ENCODE data around the gene CADM2.

Gene CADM2

DNA sequence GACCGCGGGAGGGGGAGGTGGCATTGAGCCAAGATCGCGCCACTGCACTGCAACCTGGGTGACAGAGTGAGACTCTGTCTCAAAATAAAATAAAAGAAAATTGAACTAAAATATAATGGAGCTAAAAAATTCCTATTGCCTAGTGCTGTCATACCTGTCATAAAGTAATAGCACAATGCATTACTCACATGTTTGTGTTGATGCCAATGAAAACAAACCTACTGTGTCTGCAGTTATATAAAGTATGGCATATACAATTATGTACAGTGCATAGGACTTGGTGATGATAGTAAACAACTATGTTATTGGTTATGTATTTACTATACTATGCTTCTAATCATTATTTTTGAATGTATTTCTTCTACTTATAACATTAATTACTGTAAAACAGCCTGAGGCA lies 411.6 kb downstream of the CADM2 start:
- DNase-seq, result no peak
- in situ Hi-C loops (cut with HindIII; ENCODE audit: low pct_ligation_motif_present, low pct_unique_long_range_greater_than_20kb, low sequenced_read_pairs), result no loop called here

DNA sequence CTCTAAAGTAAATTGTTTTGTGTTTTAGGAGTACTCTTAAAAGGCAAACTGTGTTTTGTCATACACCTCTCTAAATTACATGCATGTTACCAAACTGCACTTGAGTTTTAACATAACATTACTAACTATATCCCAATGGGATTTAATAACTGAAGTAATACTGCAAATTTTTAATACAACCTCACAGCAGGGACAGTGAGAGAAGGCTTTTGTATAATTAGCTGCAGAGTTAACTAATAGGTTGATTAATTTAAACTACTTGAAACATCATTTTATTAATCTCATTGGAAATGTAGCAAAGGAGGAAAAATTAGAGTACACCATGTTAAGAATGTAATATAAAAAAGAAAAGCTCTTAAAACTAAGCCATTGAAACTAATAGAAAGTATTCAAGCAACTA lies 417.3 kb downstream of the CADM2 start:
- no peak for DNase-seq
- in situ Hi-C loops (cut with HindIII; ENCODE audit: low pct_ligation_motif_present, low pct_unique_long_range_greater_than_20kb, low sequenced_read_pairs), result no loop called here

DNA sequence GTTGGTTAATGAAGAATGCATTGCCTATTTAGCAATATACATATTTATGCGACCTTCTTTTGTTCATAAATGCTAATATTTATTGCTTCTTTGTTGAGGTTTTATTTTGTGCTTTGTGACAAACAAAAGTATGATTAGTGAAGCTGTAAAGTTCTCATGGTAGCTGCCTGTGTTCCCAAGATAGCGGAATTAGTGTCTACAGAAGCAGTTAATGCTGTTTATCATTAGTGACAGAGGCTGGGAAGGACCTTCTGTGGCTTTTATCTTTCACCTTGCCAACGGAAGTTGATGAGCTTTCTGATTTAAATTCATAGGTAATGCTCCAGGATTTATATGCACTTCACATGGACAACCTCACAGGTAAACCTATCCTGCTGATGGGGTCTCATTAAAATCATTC lies 418.3 kb downstream of the CADM2 start:
- in situ Hi-C loops (cut with HindIII; ENCODE audit: low pct_ligation_motif_present, low pct_unique_long_range_greater_than_20kb, low sequenced_read_pairs), result no loop called here
- no peak for DNase-seq

DNA sequence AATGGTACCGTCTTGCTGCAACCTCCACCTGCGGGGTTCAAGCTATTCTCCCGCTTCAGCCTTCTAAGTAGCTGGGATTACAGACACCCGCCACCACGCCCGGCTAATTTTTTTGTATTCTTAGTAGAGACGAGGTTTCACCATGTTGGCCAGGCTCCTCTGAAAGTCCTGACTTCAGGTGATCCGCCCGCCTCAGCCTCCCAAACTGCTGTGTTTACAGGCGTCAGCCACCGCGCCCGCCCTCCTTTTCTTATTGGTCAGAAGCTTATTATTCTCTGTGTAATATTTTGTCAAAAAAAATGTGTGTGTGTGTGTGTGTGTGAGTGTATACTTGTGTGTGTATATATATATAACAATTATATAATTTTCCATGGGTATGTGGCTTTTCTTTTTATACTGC lies 425.6 kb downstream of the CADM2 start:
- DNase-seq, result no peak
- in situ Hi-C loops (cut with HindIII; ENCODE audit: low pct_ligation_motif_present, low pct_unique_long_range_greater_than_20kb, low sequenced_read_pairs), result no loop called here

DNA sequence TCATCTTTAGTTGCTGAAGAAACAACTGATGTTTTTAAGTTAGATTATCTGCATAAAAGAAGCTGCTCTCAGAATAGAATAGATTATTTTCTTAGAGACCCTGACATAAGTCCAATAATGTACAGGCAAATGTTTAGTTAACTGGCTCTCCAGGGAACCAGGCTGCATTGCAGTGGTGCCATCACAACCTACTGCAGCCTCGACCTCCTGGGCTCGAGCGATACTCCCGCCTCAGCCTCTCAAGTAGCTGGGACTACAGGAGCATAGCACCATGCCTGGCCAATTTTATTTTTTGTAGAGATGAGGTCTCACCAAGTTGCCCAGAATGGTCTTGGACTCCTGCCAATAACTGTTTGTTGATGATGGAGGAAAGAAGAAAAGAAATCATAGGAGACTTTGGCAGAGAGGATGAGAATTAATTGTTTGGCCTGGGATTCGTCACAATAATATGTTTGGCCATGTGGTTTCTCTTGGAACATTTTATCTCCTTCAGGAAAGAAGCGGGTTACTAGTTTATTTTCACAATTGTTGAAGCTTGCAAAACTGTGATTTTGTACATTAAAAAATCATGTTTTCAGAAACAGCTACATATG lies 429.2 kb downstream of the CADM2 start:
- DNase-seq, result no peak
- in situ Hi-C loops (cut with HindIII; ENCODE audit: low pct_ligation_motif_present, low pct_unique_long_range_greater_than_20kb, low sequenced_read_pairs), result no loop called here

DNA sequence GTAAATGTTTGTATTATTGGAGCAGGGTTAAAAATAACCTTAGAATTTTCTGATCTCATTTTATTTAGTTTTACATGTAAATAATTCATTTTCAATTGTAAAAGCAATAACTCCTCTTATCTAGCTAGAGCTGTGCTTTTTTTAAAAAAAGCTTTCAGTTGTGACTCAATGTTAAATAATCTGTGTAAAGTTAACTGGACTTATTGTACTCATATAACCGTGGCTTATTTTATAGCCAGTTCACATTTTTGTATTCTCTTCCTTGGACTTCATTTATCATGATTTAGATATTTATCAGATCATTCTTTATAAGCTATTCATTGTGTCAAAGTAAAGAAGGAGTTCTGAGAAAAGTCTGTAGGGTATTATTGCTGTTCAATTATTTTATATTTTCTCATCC lies 435.6 kb downstream of the CADM2 start:
- DNase-seq, result no peak
- in situ Hi-C loops (cut with HindIII; ENCODE audit: low pct_ligation_motif_present, low pct_unique_long_range_greater_than_20kb, low sequenced_read_pairs), result no loop called here

DNA sequence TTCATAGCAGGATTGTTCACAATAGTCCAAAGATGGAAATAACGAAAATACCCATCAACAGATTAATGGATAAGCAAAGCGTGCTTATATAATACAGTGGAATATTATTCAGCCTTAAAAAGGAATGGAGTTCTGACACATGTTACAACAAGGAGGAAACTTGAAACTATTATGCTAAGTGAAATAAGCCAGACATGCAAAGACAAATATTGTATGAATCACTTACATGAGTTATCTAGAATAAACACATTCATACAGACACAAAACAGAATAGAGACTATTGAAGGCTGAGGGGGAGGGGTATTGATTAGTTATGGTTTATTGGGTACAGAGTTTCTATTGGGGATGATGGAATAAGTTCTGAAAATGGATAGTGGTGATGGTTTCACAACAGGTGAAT lies 438.6 kb downstream of the CADM2 start:
- DNase-seq, result no peak
- in situ Hi-C loops (cut with HindIII; ENCODE audit: low pct_ligation_motif_present, low pct_unique_long_range_greater_than_20kb, low sequenced_read_pairs), result no loop called here

DNA sequence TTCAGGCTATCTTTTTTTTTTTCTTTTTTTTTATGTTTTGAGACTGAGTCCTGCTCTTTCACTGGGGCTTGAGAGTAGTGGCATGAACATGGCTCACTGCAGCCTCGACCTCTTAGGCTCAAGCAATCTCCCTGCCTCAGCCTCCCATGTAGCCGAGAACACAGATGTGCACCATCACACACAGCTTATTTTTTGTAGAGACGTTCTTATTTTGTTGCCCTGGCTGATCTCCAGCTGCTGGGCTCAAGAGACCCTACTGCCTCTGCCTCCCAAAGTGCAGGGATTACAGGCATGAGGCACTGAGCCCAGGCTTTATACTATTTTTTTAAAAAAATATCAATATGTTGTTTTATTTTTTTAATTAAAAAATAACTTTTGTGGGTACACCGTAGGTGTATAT lies 467.3 kb downstream of the CADM2 start:
- in situ Hi-C loops (cut with HindIII; ENCODE audit: low pct_ligation_motif_present, low pct_unique_long_range_greater_than_20kb, low sequenced_read_pairs), result no loop called here
- no peak for DNase-seq

DNA sequence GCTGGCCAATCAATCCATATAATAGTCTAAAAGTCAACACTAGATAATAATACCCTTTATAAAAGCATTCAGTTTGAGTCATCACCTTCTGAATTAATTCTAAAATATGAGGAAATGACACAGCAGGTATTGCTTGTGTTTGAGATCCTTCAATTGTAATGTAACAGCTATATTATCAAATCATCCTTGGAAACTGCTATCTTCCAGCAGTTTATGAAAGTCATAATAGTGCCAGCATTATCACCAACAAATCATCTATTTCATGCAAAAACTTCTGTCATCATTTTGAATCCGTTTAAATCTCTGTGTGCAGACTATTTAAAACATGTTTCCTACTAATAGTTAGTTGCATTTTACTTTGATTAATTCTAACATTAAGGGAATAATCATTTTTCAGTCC lies 468.7 kb downstream of the CADM2 start:
- in situ Hi-C loops (cut with HindIII; ENCODE audit: low pct_ligation_motif_present, low pct_unique_long_range_greater_than_20kb, low sequenced_read_pairs), result no loop called here
- no peak for DNase-seq

DNA sequence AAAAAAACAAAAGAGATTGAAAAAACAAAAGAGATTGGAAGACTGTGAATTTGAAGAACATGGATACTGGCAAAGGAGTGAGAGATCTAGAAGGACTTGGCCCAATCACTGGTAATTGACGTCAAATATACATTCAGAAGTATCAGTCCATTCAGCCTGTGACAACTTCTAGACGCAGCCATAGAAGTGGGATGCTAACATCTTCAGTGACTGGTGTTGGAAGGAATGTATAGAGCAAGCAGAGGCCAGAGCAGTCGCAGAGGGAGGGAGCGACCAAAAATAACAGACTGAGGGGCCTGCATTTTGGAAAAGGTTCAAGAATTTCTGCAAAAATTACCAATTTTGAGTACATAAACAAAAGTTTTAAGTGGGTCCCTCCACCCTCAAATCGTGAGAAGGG lies 473.3 kb downstream of the CADM2 start:
- no peak for DNase-seq
- in situ Hi-C loops (cut with HindIII; ENCODE audit: low pct_ligation_motif_present, low pct_unique_long_range_greater_than_20kb, low sequenced_read_pairs), result no loop called here

DNA sequence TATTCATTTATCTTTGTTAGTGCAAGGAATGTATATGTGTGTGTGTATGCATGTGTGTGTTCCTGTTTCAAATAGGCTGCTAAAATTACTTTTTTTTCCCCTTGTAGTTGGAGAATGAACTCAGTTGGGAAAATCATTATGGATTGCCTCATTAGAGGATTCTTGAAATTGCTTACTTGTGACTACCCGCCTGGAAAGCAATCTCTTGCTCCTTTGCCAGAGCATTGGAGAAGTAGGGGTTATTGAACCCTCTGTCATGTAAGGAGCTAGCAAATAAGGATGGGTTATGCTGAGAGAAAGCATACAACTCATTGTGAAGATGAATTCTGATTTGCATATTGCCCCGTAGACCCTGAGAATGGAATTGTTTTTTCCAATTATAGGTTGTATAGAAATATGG lies 474.5 kb downstream of the CADM2 start:
- no peak for DNase-seq
- in situ Hi-C loops (cut with HindIII; ENCODE audit: low pct_ligation_motif_present, low pct_unique_long_range_greater_than_20kb, low sequenced_read_pairs), result no loop called here

DNA sequence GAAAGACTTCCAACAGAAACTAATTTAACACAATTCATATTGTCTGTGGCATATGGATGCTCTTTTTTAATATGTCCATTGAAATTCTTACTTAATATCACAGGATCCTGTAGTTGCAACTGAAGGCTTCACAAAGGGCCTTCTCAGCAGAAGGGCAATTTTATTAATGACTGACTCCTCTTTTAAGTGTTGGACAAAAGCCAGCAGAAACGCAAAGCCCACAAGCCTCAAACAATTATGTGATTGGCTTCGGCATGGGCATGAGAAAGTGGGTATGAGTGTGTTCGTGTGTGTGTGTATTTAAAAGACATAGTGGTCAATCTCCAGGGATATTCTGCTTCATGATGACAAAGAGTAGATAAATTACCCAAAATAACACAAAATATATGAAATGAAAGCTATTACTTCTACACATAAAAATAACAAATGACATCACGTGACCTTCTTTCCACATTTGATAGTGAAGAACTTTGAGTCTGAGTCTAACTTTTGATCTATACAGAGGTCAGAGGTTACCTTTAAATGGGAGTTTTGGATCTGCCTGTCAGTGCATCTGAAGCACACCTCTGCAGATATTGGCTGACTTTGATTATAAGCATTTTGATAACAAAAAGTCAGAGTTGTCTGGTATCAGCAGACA lies 496.9 kb downstream of the CADM2 start:
- no peak for DNase-seq
- in situ Hi-C loops (cut with HindIII; ENCODE audit: low pct_ligation_motif_present, low pct_unique_long_range_greater_than_20kb, low sequenced_read_pairs), result no loop called here

DNA sequence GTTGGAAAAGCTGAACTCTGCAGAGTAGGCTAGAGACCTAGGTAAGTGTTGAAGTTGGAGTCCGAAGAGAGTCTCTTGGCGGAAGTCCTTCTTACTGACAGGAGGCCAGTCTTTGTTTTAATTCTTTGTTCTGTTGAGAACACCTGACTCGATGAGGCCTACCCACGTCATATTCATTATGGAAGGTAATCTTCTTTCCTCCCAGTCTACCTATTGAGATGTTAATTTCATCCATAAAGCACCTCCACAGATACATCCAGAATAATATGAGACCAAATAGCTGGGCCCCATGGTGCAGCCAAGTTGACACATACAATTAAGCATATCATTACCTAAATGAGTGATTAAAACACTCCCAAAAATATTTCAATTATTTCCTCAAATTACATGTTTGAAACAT lies 515.5 kb downstream of the CADM2 start:
- in situ Hi-C loops (cut with HindIII; ENCODE audit: low pct_ligation_motif_present, low pct_unique_long_range_greater_than_20kb, low sequenced_read_pairs), result no loop called here
- no peak for DNase-seq

DNA sequence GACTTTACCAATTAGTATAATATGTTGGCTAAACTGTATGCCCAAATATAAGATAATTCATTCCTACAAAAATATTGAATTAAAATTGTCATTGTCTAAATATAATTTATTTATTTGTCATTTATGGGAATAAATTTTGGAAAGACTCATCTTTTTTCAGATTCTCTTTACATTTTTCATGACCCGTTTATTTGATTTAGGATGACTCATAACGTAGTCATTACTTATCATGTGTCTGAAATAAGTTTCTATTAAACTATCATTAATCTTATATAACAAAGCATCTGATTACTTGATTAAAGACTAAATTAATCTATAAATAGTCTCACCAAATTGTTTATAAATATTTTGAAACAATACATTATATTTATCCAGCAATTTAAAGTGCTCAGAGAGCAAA lies 516.6 kb downstream of the CADM2 start:
- in situ Hi-C loops (cut with HindIII; ENCODE audit: low pct_ligation_motif_present, low pct_unique_long_range_greater_than_20kb, low sequenced_read_pairs), result no loop called here

DNA sequence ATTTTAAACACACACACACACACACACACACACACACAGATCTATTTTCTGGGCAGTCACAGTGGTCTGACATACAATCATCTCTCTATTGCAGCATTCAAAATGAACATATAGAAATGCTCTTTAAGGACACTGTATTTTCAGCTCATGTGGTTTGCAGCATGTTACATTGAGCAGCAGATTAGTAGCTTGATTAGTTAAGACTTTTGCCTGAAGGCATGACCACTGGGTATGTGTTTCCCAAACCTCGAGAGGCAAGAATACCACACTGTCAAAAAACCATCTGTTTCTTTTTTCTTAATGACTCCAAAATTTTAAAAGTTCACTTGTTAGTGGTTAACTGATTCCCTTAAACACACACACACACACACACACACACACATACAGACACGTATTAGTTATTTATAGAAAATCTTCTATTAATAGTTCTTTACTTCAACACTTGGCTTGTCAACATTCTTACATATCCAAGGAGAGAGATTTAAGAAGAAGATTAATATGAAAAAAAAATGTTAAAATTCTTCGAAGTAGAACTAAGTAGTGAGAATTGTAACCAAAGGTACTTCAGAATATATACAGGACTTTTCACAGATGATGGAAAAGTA lies 518.2 kb downstream of the CADM2 start:
- no peak for DNase-seq
- in situ Hi-C loops (cut with HindIII; ENCODE audit: low pct_ligation_motif_present, low pct_unique_long_range_greater_than_20kb, low sequenced_read_pairs), result no loop called here

More for the DNA sequence above, 516.6 kb downstream of the CADM2 start:
- no peak for DNase-seq

DNA sequence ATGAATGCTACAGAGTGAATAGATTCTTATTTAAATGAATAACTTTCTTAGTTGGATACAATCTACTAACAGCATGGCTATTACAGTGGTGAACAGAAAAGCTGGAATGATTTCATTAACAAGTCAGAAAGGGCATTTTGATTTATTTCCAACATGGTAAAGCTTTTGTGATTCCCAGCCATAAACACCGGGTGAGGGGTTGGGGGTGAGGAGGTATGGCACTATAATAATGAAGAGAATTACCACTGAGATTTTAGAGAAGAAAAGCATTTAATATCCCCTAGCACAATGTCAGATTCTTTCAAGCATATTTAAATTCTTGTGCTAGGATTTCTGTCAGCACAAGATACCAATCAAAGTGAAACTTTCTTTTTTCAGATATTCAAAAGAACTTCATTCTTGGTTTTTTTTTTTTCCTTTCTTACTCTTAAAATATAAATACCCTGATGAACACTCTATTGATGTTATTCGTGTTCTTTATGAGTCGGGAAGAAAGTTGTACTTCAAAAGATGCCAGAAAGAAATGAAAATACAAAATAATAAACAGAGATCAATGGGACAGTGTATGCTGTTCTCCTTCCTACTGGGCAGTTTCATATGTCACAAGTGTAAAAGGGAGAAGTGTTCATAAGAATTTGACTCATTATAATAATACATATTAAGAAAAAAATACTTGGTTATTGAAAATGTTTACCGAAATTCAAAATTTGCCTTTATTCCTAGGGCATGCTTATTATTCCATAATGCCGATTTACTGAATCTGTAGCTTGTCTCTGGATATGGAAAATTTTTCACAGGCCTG lies 522.8 kb downstream of the CADM2 start:
- in situ Hi-C loops (cut with HindIII; ENCODE audit: low pct_ligation_motif_present, low pct_unique_long_range_greater_than_20kb, low sequenced_read_pairs), result no loop called here
- DNase-seq, result no peak

DNA sequence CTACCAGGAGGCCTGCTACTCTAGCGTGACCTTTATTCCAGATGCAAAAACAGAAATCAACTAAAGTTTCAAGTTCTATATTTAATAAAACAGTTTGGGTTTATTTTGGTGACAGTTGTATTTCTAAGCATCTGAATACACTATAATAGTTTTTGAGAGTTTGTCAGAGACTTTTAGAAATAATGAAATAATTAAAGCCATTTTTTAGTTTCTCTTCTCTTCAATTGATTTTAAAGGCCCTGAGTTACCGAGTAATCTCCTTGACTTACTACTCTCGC lies 523.4 kb downstream of the CADM2 start:
- in situ Hi-C loops (cut with HindIII; ENCODE audit: low pct_ligation_motif_present, low pct_unique_long_range_greater_than_20kb, low sequenced_read_pairs), result no loop called here
- DNase-seq, result no peak

DNA sequence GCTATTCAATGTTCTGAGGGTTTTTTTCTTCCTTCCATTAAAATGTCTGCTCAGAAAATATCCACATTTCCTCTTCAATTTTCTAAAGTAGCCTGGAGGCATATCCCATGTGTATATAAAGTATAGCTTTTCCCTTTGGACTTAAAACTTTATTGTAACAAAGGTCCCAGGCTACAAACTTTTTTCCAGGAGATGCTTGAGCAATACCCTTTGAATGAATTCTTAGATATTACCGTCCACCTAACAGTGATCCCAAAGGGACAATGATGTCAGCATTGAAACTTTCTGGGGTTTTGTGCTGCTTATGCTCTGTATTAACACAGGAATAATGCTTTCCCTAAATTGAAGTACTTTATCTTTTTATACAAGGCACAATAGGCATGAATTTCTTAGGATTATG lies 525.2 kb downstream of the CADM2 start:
- in situ Hi-C loops (cut with HindIII; ENCODE audit: low pct_ligation_motif_present, low pct_unique_long_range_greater_than_20kb, low sequenced_read_pairs), result no loop called here
- DNase-seq, result no peak

DNA sequence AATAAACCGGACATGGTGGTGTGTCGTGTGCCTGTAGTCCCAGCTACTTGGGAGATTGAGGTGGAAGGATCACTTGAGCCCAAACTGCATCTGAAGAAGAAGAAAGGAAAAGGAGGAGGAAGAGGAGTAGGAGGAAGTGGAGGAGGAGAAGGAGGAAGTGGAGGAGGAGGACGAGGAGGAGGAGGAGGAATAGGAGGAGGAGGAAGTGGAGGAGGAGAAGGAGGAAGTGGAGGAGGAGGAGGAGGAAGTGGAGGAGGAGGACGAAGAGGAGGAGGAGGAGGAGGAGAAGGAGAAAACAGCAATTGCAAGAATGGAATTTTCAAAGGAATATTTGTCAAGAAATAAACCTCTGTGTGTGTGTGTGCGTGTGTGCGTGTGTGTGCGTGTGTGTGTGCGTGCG lies 528.6 kb downstream of the CADM2 start:
- in situ Hi-C loops (cut with HindIII; ENCODE audit: low pct_ligation_motif_present, low pct_unique_long_range_greater_than_20kb, low sequenced_read_pairs), result no loop called here
- DNase-seq, result no peak

DNA sequence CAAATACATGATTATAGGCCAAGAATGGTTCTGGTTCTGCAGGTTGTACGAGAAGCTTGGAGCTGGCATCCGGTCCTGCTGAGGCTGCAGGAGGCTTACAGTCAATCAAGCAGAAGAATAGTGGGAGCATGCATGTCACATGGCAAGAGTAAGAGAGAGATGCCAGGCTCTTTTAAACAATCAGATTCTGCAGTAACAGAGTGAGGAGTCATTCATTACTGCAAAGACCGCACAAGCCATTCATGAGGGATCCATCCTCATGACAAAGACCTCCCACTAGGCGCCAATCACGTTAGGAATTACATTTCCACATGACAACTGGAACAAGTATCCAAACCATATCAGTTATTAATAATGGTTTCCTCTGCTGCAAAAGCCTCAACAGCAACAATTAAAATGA lies 536.8 kb downstream of the CADM2 start:
- no peak for DNase-seq
- in situ Hi-C loops (cut with HindIII; ENCODE audit: low pct_ligation_motif_present, low pct_unique_long_range_greater_than_20kb, low sequenced_read_pairs), result no loop called here
